SU-DHL-6 (cell line): ENCODE data around the gene B3GALNT1.

Experiments used
- H2AFZ ChIP-seq: fragments of 200-600 bp; sonication (generic); 2 replicates; pipeline ENCODE4 v1.6.1; 2014; ENCODE audit warnings: low read depth, mild to moderate bottlenecking, moderate library complexity, mixed read lengths, antibody characterized with exemption, low read length; ENCODE audit not compliant: severe bottlenecking
- H3F3A ChIP-seq: fragments of 200-600 bp; shearing (Covaris generic); 2 replicates; pipeline ENCODE4 v1.6.0; 2016; ENCODE audit warnings: antibody characterized with exemption, mild to moderate bottlenecking; ENCODE audit not compliant: insufficient read depth
- H3K27ac ChIP-seq: fragments of 200-600 bp; sonication (generic); 2 replicates; pipeline ENCODE4 v1.5.1; 2016; ENCODE audit warnings: low read depth, mild to moderate bottlenecking, low read length, moderate library complexity, mixed read lengths
- H3K27me3 ChIP-seq: fragments of 200-600 bp; sonication (generic), shearing (Covaris generic); 2 replicates; pipeline ENCODE4 v1.6.0; 2014; ENCODE audit warnings: mild to moderate bottlenecking, low read length
- H3K36me3 ChIP-seq: fragments of 200-600 bp; sonication (generic); 2 replicates; pipeline ENCODE4 v1.6.1; 2014; ENCODE audit warnings: mild to moderate bottlenecking, low read length, mixed read lengths
- H3K4me2 ChIP-seq: fragments of 300-600, 200-600 bp; shearing (Covaris generic), sonication (generic); 2 replicates; pipeline ENCODE4 v1.6.0; 2014; ENCODE audit warnings: low read length, low read depth, mild to moderate bottlenecking; ENCODE audit not compliant: poor library complexity, severe bottlenecking
- H3K4me3 ChIP-seq: fragments of 200-600 bp; sonication (generic); 2 replicates; pipeline ENCODE4 v1.5.1; 2014; ENCODE audit warnings: antibody characterized with exemption, low read length, mild to moderate bottlenecking, mixed read lengths; ENCODE audit not compliant: insufficient read depth, poor library complexity, severe bottlenecking
- H3K79me2 ChIP-seq: fragments of 200-600 bp; sonication (generic); 2 replicates; pipeline ENCODE4 v1.6.1; 2014; ENCODE audit warnings: mild to moderate bottlenecking, low read length, moderate library complexity; ENCODE audit not compliant: insufficient read depth
- H3K9ac ChIP-seq: fragments of 200-600 bp; sonication (generic); 2 replicates; pipeline ENCODE4 v1.7.0; 2014; ENCODE audit warnings: mild to moderate bottlenecking, low read length
- H3K9me2 ChIP-seq: fragments of 200-600 bp; sonication (generic); replicated peaks from 2 replicates; pipeline ENCODE4 v1.6.1; 2014; ENCODE audit warnings: low read length; ENCODE audit not compliant: insufficient read depth
- H3K9me3 ChIP-seq: fragments of 200-600 bp; sonication (generic); 2 replicates; pipeline ENCODE4 v1.6.1; 2014; ENCODE audit warnings: low read length, mixed read lengths; ENCODE audit not compliant: insufficient read depth
- H4K20me1 ChIP-seq: fragments of 200-600 bp; sonication (generic); 2 replicates; pipeline ENCODE4 v1.6.1; 2014; ENCODE audit warnings: low read depth, mild to moderate bottlenecking, antibody characterized with exemption, low read length, moderate library complexity, mixed read lengths
- CTCF ChIP-seq: fragments of 200-600 bp; sonication (generic); IDR thresholded peaks from one replicate; pipeline ENCODE4 v1.5.1; 2017; ENCODE audit warnings: antibody characterized with exemption, mild to moderate bottlenecking, low read length, moderate library complexity; ENCODE audit not compliant: insufficient read depth, poor library complexity, severe bottlenecking
- EZH2phosphoT487 ChIP-seq: fragments of 200-600 bp; sonication (generic), shearing (Covaris generic); conservative IDR thresholded peaks from 2 replicates; pipeline ENCODE4 v1.6.1; 2018; ENCODE audit warnings: mild to moderate bottlenecking, antibody characterized with exemption, low read length, moderate library complexity, mixed read lengths

B3GALNT1 gene

DNA sequence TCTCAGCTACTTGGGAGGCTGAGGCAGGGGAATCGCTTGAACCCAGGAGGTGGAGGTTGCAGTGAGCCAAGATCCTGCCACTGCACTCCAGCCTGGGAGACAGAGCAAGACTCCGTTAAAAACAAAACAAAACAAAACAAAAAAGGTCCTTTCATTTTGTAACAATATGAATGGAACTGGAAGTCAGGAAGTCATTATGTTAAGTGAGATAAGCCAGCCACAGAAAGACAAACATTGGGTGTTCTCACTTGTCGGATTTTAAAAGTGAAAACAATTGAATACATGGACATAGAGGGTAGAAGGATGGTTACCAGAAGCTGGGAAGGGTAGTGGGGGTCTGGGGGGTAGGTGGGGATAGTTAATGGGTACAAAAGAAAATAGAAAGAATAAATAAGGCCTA, 12.5 kb upstream of the B3GALNT1 start:
- Histone ChIP-seq H3K27me3 (no peaks in the 10 kb centered on the region), H3K9me2 (no peaks in the 10 kb centered on the region), H2AFZ (no peak overlapping the region), H4K20me1 (no peaks in the 10 kb centered on the region), H3K9ac (no peak overlapping the region), H3K4me3 (no peak overlapping the region), H3K4me2 (no peak overlapping the region), H3K27ac (no peak overlapping the region), H3K79me2 (no peaks in the 10 kb centered on the region), H3K9me3 (0 out of 2 replicates have a peak, but pooled peaks cover 5% of the 10 kb centered on the region), H3K36me3 (no peaks in the 10 kb centered on the region), H3F3A (no peaks in the 10 kb centered on the region)
- TF ChIP-seq CTCF (no peak), EZH2phosphoT487 (no peak)

DNA sequence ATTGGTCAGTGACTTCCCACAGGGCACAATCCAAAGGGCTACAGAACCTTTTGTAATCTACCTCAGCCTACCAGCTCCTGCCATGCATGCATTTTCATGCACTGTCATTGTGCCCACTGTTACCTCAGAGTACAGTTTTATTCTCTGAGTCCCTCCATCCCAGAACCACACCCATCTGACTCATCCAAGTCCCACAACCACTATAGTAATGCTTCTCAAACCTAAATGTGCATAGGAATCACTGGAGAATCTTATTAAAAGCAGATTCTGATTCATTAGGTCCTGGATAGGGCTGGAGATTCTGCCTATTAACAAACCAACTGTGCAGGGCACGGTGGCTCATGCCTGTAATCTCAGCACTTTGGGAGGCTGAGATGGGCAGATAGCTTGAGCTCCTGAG, 3.7 kb upstream of the B3GALNT1 start:
- H3K9ac ChIP-seq = no peak overlapping the region
- no peaks in the 10 kb centered on the region for H3K9me2 ChIP-seq
- H2AFZ ChIP-seq = no peak overlapping the region
- no peak overlapping the region for H3K4me3 ChIP-seq
- H3K79me2 ChIP-seq = no peaks in the 10 kb centered on the region
- no peaks in the 10 kb centered on the region for H3K27me3 ChIP-seq
- no peaks in the 10 kb centered on the region for H4K20me1 ChIP-seq
- no peak overlapping the region for H3K4me2 ChIP-seq
- H3K27ac ChIP-seq = no peak overlapping the region
- no peaks in the 10 kb centered on the region for H3K9me3 ChIP-seq
- no peak for TF ChIP-seq EZH2phosphoT487
- no peak for TF ChIP-seq CTCF
- no peaks in the 10 kb centered on the region for H3K36me3 ChIP-seq
- H3F3A ChIP-seq = no peaks in the 10 kb centered on the region

GRCh38 chr3:161107311-161107710, 2.2 kb upstream of the B3GALNT1 start:
- Histone ChIP-seq H3K9me2 (no peaks in the 10 kb centered on the region), H3K4me2 (no peak overlapping the region), H4K20me1 (no peaks in the 10 kb centered on the region), H3K9me3 (no peaks in the 10 kb centered on the region), H3K27me3 (no peaks in the 10 kb centered on the region), H3K79me2 (no peaks in the 10 kb centered on the region), H3K9ac (no peak overlapping the region), H3K36me3 (no peaks in the 10 kb centered on the region), H3F3A (no peaks in the 10 kb centered on the region), H3K27ac (no peak overlapping the region), H2AFZ (no peak overlapping the region), H3K4me3 (no peak overlapping the region)
- no peak for TF ChIP-seq EZH2phosphoT487
- TF ChIP-seq CTCF = no peak
